K562 (cell line): ENCODE data around the gene VRK3. TPM values are rescaled to one million over a fixed set of nuclear protein-coding genes. Genes with fewer than 3 reads are reported as not detected.

Source experiments
- BRD4 ChIP-seq: fragments of 200-600 bp; sonication (generic); IDR thresholded peaks from 2 replicates; pipeline ENCODE4 v1.6.1; 2017; ENCODE audit warnings: inconsistent platforms
- CEBPG ChIP-seq, 3 experiments: fragments of 200-800 bp in 1 of 3; sonication (Bioruptor generic) in 1 of 3; sonication (generic) in 1 of 3; formaldehyde crosslinking in 1 of 3; IDR thresholded peaks in 2 of 3; conservative IDR thresholded peaks in 1 of 3; 2 replicates each; pipeline versions ENCODE4 v1.6.1 to v1.8.0; 2016 to 2022; ENCODE audit warnings: missing compliant biosample characterization in 2 of 3, missing genetic modification characterization in 2 of 3, mild to moderate bottlenecking in 1 of 3, missing genetic modification reagents in 1 of 3
- CHD4 ChIP-seq: fragments of 200-600 bp; sonication (generic); IDR thresholded peaks from 3 replicates; pipeline ENCODE4 v1.6.1; 2012; ENCODE audit warnings: low read depth, mild to moderate bottlenecking, mixed read lengths, low read length, inconsistent platforms; ENCODE audit not compliant: insufficient read depth, insufficient replicate concordance, poor library complexity, severe bottlenecking
- ELF4 ChIP-seq: fragments of 450-650 bp; formaldehyde crosslinking; IDR thresholded peaks from 2 replicates; pipeline ENCODE4 v1.4.0; 2022; ENCODE audit warnings: missing genetic modification characterization
- HNRNPL ChIP-seq: fragments of 200-400 bp; formaldehyde crosslinking; IDR thresholded peaks from 2 replicates; pipeline ENCODE4 v1.6.1; 2017; ENCODE audit warnings: low read depth, mild to moderate bottlenecking, low read length
- KDM1A ChIP-seq, 2 experiments: fragments of 450-650 bp; IDR thresholded peaks; 2 replicates each; pipeline ENCODE4 v1.6.1; 2016; ENCODE audit warnings: mild to moderate bottlenecking in 2 of 2
- NR2F6 ChIP-seq: fragments of 450-650 bp; formaldehyde crosslinking; IDR thresholded peaks from 2 replicates; pipeline ENCODE4 v1.4.0; 2020; ENCODE audit warnings: mild to moderate bottlenecking
- POLR2A ChIP-seq: fragments of 450-650 bp; conservative IDR thresholded peaks from 2 replicates; pipeline ENCODE4 v1.6.1; 2016
- RFX1 ChIP-seq: fragments of 450-650 bp; IDR thresholded peaks from 2 replicates; pipeline ENCODE4 v1.6.1; 2016; ENCODE audit warnings: mild to moderate bottlenecking, moderate library complexity
- SMARCE1 ChIP-seq: fragments of 450-650 bp; IDR thresholded peaks from 2 replicates; pipeline ENCODE4 v1.7.1; 2016; ENCODE audit warnings: mild to moderate bottlenecking
- SMC3 ChIP-seq: conservative IDR thresholded peaks from 2 replicates; pipeline ENCODE4 v1.6.1; 2011; ENCODE audit warnings: low read depth, low read length, improper control_type of control experiment; ENCODE audit not compliant: insufficient read depth
- SP1 ChIP-seq: sonication (generic); formaldehyde crosslinking; IDR thresholded peaks from 2 replicates; pipeline ENCODE4 v1.8.1; 2022; ENCODE audit warnings: mild to moderate bottlenecking, missing genetic modification reagents
- TFAM ChIP-seq: fragments of 250-450 bp; sonication (Bioruptor Pico); conservative IDR thresholded peaks from 2 replicates; pipeline ENCODE4 v1.5.0; 2021; ENCODE audit warnings: mild to moderate bottlenecking, moderate library complexity
- ZFX ChIP-seq: sonication (generic); formaldehyde crosslinking; IDR thresholded peaks from 2 replicates; pipeline ENCODE4 v1.8.0; 2022; ENCODE audit warnings: mild to moderate bottlenecking, missing genetic modification reagents, moderate library complexity
- ZNF239 ChIP-seq: fragments of 250-450 bp; sonication (Bioruptor Pico); IDR thresholded peaks from 2 replicates; pipeline ENCODE4 v1.4.0; 2020; ENCODE audit warnings: mild to moderate bottlenecking
- ZNF717 ChIP-seq: fragments of 250-450 bp; sonication (Bioruptor Pico); IDR thresholded peaks from 2 replicates; pipeline ENCODE4 v1.5.0; 2021
- polyA plus RNA-seq, 8 experiments: library from polyadenylated mRNA; depleted of rRNA in 4 of 8; stranded (reverse) in 5 of 8; unstranded in 3 of 8; fragments of >200 nt; fragmentation: Nextera tagmentation in 2 of 8; fragmentation: Illumina TruSeq in 1 of 8; extraction: Ambion mirVana in 2 of 8; extraction: Trizol in 1 of 8; gene quantifications; 2 replicates each; pipeline versions ENCODE4 v1.2.1 to v1.2.3, GENCODE V29; 2011 to 2014; ENCODE audit warnings: inconsistent platforms in 1 of 8, missing spikeins in 1 of 8
- total RNA-seq, 7 experiments: library from RNA; depleted of rRNA in 6 of 7; stranded (reverse); fragments of >200 nt in 6 of 7; fragmentation: Illumina TruSeq in 2 of 7; extraction: Trizol in 2 of 7; gene quantifications; 2 replicates each; pipeline versions ENCODE4 v1.2.1 to v1.2.3, GENCODE V29; 2011 to 2021; ENCODE audit warnings: low replicate concordance in 1 of 7
- TF ChIP-seq, protein P1 (sequence below): fragments of 450-650 bp; IDR thresholded peaks from 2 replicates; pipeline ENCODE4 v1.6.1; 2016; ENCODE audit warnings: borderline replicate concordance
- TF ChIP-seq, protein P2 (sequence below): fragments of 450-650 bp; formaldehyde crosslinking; IDR thresholded peaks from 2 replicates; pipeline ENCODE4 v1.4.0; 2022; ENCODE audit warnings: missing genetic modification characterization
- TF ChIP-seq, protein P3 (sequence below): sonication (generic); formaldehyde crosslinking; IDR thresholded peaks from 2 replicates; pipeline ENCODE4 v1.8.0; 2022; ENCODE audit warnings: missing genetic modification reagents, mild to moderate bottlenecking, moderate library complexity, borderline replicate concordance
- TF ChIP-seq, protein P4 (sequence below): fragments of 450-650 bp; formaldehyde crosslinking; IDR thresholded peaks from 2 replicates; pipeline ENCODE4 v1.4.0; 2022; ENCODE audit warnings: mild to moderate bottlenecking, moderate library complexity
- TF ChIP-seq, protein P5 (sequence below), 2 experiments: fragments of 250-450 bp in 1 of 2; fragments of 450-650 bp in 1 of 2; sonication (Bioruptor Pico) in 1 of 2; IDR thresholded peaks; 2 replicates each; pipeline versions ENCODE4 v1.6.1 to v1.8.0; 2016 to 2021; ENCODE audit warnings: mild to moderate bottlenecking in 2 of 2, moderate library complexity in 2 of 2, missing compliant biosample characterization in 1 of 2, missing genetic modification characterization in 1 of 2

The VRK3 gene
- total and polyA plus RNA-seq, 9 of the 15 experiments (the other 6 are each of a cell fraction or from before 2014, with no cell fraction given): 25.6 to 94.3 (median 42.9) TPM

DNA sequence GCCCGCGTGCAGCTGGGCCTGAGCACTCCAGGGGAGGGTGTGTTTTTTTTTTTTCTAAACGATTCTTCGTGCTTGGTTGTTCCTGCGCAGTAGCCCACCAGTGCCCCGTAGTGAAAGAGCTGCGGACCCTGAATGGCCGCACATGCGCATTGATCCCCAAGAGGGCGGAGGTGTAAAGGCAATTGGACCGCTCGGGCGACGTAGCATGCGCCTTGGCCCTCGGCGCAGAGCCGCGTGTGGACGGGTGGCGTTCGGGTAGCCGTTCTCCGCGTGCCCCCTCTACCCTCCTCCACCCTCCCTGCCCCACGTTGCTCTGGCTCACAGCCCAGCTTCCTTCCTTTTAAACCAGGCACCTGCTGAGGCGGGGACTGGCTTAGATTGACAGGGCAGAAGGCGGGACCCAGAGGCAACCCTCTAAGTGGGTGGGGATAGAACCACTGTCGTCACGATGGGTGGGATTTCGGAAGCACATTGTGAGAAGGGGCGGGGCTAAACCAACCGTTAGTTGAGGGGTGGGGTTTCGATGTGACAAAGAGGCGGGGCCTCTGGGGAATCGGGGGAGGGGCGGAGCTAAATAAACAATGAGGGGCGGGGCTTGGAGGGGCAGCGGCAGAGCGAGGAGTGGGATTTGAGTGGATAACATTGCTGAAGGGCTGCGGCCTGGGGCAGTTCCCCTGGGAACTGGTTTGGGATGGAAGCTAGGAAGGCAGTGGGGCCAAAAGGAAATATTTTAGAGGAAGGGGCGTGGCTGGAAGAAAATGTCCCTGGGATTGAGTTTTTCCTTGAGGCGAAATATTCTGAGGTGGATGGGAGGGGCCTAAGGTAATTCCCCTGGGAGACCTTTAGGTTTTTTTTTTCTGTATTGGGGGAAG is 95.3 kb downstream of the VRK3 start (continued):
- TF ChIP-seq CEBPG (CRISPR knock-in tag; IDR thresholded peaks at IDR 0.05) (0 out of 2 replicates have a peak, but pooled peaks have one; percentile 3), CEBPG (tag; conservative IDR thresholded peaks at IDR 0.05 in 1 of 2, IDR thresholded peaks at IDR 0.05 in 1 of 2) (no peak), ZFX (peak; percentile 72; the same call in 1 of the 2 replicates), NR2F6 (no peak), TFAM (no peak), POLR2A (peak; percentile 97), BRD4 (peak; percentile 67; the same call in 1 of the 2 replicates), ZNF239 (CRISPR knock-in tag) (no peak), SP1 (CRISPR knock-in tag) (peak; percentile 14), HNRNPL (no peak), SMC3 (no peak), KDM1A (IDR thresholded peaks at IDR 0.05) (no peak), RFX1 (no peak), ELF4 (CRISPR knock-in tag) (0 out of 2 replicates have a peak, but pooled peaks have one; percentile 52), SMARCE1 (peak; percentile 22; the same call in 1 of the 2 replicates), ZNF717 (no peak), CHD4 (no peak)
- TF ChIP-seq, protein P1, sequence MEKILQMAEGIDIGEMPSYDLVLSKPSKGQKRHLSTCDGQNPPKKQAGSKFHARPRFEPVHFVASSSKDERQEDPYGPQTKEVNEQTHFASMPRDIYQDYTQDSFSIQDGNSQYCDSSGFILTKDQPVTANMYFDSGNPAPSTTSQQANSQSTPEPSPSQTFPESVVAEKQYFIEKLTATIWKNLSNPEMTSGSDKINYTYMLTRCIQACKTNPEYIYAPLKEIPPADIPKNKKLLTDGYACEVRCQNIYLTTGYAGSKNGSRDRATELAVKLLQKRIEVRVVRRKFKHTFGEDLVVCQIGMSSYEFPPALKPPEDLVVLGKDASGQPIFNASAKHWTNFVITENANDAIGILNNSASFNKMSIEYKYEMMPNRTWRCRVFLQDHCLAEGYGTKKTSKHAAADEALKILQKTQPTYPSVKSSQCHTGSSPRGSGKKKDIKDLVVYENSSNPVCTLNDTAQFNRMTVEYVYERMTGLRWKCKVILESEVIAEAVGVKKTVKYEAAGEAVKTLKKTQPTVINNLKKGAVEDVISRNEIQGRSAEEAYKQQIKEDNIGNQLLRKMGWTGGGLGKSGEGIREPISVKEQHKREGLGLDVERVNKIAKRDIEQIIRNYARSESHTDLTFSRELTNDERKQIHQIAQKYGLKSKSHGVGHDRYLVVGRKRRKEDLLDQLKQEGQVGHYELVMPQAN: peak; percentile 16; the same call in 1 of the 2 replicates
- TF ChIP-seq, protein P2, sequence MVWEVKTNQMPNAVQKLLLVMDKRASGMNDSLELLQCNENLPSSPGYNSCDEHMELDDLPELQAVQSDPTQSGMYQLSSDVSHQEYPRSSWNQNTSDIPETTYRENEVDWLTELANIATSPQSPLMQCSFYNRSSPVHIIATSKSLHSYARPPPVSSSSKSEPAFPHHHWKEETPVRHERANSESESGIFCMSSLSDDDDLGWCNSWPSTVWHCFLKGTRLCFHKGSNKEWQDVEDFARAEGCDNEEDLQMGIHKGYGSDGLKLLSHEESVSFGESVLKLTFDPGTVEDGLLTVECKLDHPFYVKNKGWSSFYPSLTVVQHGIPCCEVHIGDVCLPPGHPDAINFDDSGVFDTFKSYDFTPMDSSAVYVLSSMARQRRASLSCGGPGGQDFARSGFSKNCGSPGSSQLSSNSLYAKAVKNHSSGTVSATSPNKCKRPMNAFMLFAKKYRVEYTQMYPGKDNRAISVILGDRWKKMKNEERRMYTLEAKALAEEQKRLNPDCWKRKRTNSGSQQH: peak; percentile 17; the same call in 1 of the 2 replicates
- TF ChIP-seq, protein P3, sequence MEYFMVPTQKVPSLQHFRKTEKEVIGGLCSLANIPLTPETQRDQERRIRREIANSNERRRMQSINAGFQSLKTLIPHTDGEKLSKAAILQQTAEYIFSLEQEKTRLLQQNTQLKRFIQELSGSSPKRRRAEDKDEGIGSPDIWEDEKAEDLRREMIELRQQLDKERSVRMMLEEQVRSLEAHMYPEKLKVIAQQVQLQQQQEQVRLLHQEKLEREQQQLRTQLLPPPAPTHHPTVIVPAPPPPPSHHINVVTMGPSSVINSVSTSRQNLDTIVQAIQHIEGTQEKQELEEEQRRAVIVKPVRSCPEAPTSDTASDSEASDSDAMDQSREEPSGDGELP: peak; percentile 62
- TF ChIP-seq, protein P4, sequence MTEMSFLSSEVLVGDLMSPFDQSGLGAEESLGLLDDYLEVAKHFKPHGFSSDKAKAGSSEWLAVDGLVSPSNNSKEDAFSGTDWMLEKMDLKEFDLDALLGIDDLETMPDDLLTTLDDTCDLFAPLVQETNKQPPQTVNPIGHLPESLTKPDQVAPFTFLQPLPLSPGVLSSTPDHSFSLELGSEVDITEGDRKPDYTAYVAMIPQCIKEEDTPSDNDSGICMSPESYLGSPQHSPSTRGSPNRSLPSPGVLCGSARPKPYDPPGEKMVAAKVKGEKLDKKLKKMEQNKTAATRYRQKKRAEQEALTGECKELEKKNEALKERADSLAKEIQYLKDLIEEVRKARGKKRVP (CRISPR knock-in tag): peak; percentile 52; the same call in 1 of the 2 replicates
- TF ChIP-seq, protein P5, sequence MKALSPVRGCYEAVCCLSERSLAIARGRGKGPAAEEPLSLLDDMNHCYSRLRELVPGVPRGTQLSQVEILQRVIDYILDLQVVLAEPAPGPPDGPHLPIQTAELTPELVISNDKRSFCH (CRISPR knock-in tag; IDR thresholded peaks at IDR 0.05): no peak
- TF ChIP-seq, protein P5 (tag; IDR thresholded peaks at IDR 0.05): no peak
